B cell (primary cell): ENCODE measurements around the gene ZFP90. TPM values are rescaled to one million over a fixed set of nuclear protein-coding genes. Genes with fewer than 3 reads are reported as not detected.
A peak's percentile ranks its signal among the peaks of the same experiment; 100 is the strongest.
"Not testable (repeated sequence)": the region's sequence is repeated elsewhere in the genome, so short reads cannot be mapped to it uniquely, and the experiment has no call there.

Experiments used
- ATAC-seq: fragments of 200-7000 bp; cut with Tn5 transposase; one replicate; pipeline ENCODE4 v1.10.0; 2021; ENCODE audit warnings: low read depth, mild to moderate bottlenecking, moderate number of reproducible peaks, moderate library complexity
- CTCF ChIA-PET: fragments of 350-600 bp; sonication (Branson Sonifier 250); formaldehyde crosslinking; loops from one replicate; lab custom pipeline; 2021; ENCODE audit warnings: antibody characterized with exemption, inconsistent platforms; lab: Charles Lee
- POLR2A ChIA-PET: fragments of 350-600 bp; sonication (Branson Sonifier 250); formaldehyde crosslinking; loops from one replicate; lab custom pipeline; 2021; ENCODE audit warnings: antibody characterized with exemption; lab: Charles Lee
- DNase-seq: peaks from one replicate; pipeline ENCODE4 v3.0.0; 2013
- H2AFZ ChIP-seq: 2 replicates; pipeline ENCODE4 v1.6.1; 2012; ENCODE audit warnings: mild to moderate bottlenecking, low read depth, low read length; ENCODE audit not compliant: insufficient read depth, poor library complexity, severe bottlenecking
- H3K27ac ChIP-seq, 2 donors: 1 replicate in 1 of 2; 2 replicates in 1 of 2; pipeline ENCODE4 v1.5.1; 2012 to 2013; ENCODE audit warnings: low read length in 2 of 2, mild to moderate bottlenecking in 2 of 2, moderate library complexity in 1 of 2
- H3K27me3 ChIP-seq, 4 experiments: fragments of 200-600 bp in 1 of 4; sonication (generic) in 1 of 4; replicated peaks in 1 of 4; 1 replicate in 2 of 4; 2 replicates in 2 of 4; pipeline versions ENCODE4 v1.6.1 to v1.7.0; 2013 to 2016; ENCODE audit warnings: low read length in 3 of 4, mild to moderate bottlenecking in 2 of 4, mixed read lengths in 1 of 4, moderate library complexity in 1 of 4; ENCODE audit not compliant: insufficient read depth in 4 of 4, control insufficient read depth in 3 of 4; ENCODE audit errors: control extremely low read depth in 1 of 4
- H3K36me3 ChIP-seq, 2 experiments: replicated peaks in 1 of 2; 1 replicate in 1 of 2; 2 replicates in 1 of 2; pipeline versions ENCODE4 v1.6.1 to v1.7.1; 2013; ENCODE audit warnings: low read length in 1 of 2; ENCODE audit not compliant: insufficient read depth in 2 of 2, control insufficient read depth in 1 of 2; ENCODE audit errors: control extremely low read depth in 1 of 2, extremely low read depth in 1 of 2
- H3K4me1 ChIP-seq, 2 donors: fragments of 200-600 bp in 1 of 2; sonication (generic) in 1 of 2; 1 replicate in 1 of 2; 2 replicates in 1 of 2; pipeline versions ENCODE4 v1.5.1 to v1.6.1; 2013 to 2017; ENCODE audit warnings: low read length in 2 of 2; ENCODE audit not compliant: control insufficient read depth in 2 of 2, insufficient read depth in 2 of 2
- H3K4me2 ChIP-seq: replicated peaks from 2 replicates; pipeline ENCODE3; 2012; ENCODE audit warnings: mild to moderate bottlenecking, low read depth, low read length; ENCODE audit not compliant: poor library complexity, severe bottlenecking
- H3K4me3 ChIP-seq, 5 experiments: fragments of 200-600 bp in 1 of 5; sonication (generic) in 1 of 5; 1 replicate in 3 of 5; 2 replicates in 2 of 5; pipeline versions ENCODE4 v1.5.1 to v1.7.0; 2011 to 2016; ENCODE audit warnings: low read length in 4 of 5, mild to moderate bottlenecking in 4 of 5, low read depth in 2 of 5, control low read depth in 1 of 5, moderate library complexity in 1 of 5; ENCODE audit not compliant: insufficient read depth in 1 of 5; ENCODE audit errors: control extremely low read depth in 1 of 5, extremely low read depth in 1 of 5
- H3K79me2 ChIP-seq: fragments of 200-600 bp; sonication (generic); one replicate; pipeline ENCODE4 v1.6.0; 2016; ENCODE audit warnings: low read length; ENCODE audit not compliant: control insufficient read depth, insufficient read depth
- H3K9ac ChIP-seq: fragments of 200-600 bp; sonication (generic); 2 replicates; pipeline ENCODE4 v1.6.1; 2017; ENCODE audit warnings: mild to moderate bottlenecking, low read length, moderate library complexity
- H3K9me3 ChIP-seq, 3 donors: one replicate each; pipeline versions ENCODE4 v1.6.1 to v1.7.1; 2013; ENCODE audit warnings: low read length in 2 of 3; ENCODE audit not compliant: control insufficient read depth in 2 of 3, insufficient read depth in 1 of 3; ENCODE audit errors: control extremely low read depth in 1 of 3
- H4K20me1 ChIP-seq: 2 replicates; pipeline ENCODE4 v1.6.0; 2012; ENCODE audit warnings: mild to moderate bottlenecking, low read length; ENCODE audit not compliant: insufficient read depth, control insufficient read depth, poor library complexity, severe bottlenecking
- H3K27ac Mint-ChIP-seq: one replicate; pipeline ENCODE4 v1.8.0; 2021; ENCODE audit warnings: mixed read lengths
- H3K27me3 Mint-ChIP-seq: one replicate; pipeline ENCODE4 v1.8.0; 2021; ENCODE audit warnings: mixed read lengths
- H3K4me1 Mint-ChIP-seq: one replicate; pipeline ENCODE4 v1.8.0; 2021; ENCODE audit warnings: mixed read lengths
- H3K4me3 Mint-ChIP-seq: one replicate; pipeline ENCODE4 v1.8.0; 2021; ENCODE audit warnings: mixed read lengths
- H3K9me3 Mint-ChIP-seq: one replicate; pipeline ENCODE4 v1.8.0; 2022; ENCODE audit warnings: mixed read lengths; ENCODE audit not compliant: insufficient read depth
- EZH2 ChIP-seq: IDR thresholded peaks from 2 replicates; pipeline ENCODE4 v1.6.1; 2012; ENCODE audit warnings: borderline replicate concordance, low read depth, mild to moderate bottlenecking, moderate library complexity, low read length; ENCODE audit not compliant: insufficient read depth, poor library complexity, severe bottlenecking
- WGBS: methylation state at CpG from one replicate; pipeline ENCODE4 v1.1.5; 2013; ENCODE audit warnings: missing lambda C conversion rate; ENCODE audit not compliant: insufficient coverage; 5-methylcytosine and 5-hydroxymethylcytosine counted together
- intact Hi-C: fragments of 100-400 bp; cut with micrococcal nuclease; formaldehyde crosslinking; loops from one replicate; pipeline ENCODE4 v1.10.0; 2022
- polyA plus RNA-seq: library from polyadenylated mRNA; depleted of rRNA; stranded (reverse); fragments of >200 nt; gene quantifications from 2 replicates; pipeline ENCODE4 v1.2.3, GENCODE V29; 2012
- total RNA-seq, 2 donors: library from RNA; stranded (reverse); fragments of 120-200 nt in 1 of 2; gene quantifications; 1 replicate in 1 of 2; 2 replicates in 1 of 2; pipeline versions ENCODE4 v1.2.3 to v1.2.4, GENCODE V29; 2013 to 2022
- TF ChIP-seq, protein P1 (sequence below): fragments of 200-600 bp; IDR thresholded peaks from one replicate; pipeline ENCODE4 v1.8.0; 2022; ENCODE audit warnings: antibody characterized with exemption, mild to moderate bottlenecking

Gene ZFP90
- total and polyA plus RNA-seq, 2 donors (not counting 1 experiment from before 2014, with no cell fraction given), result 16.5 to 30.7 TPM

- Mint-ChIP-seq H3K4me3 (no peak overlapping the region), H3K27me3 (no peaks in the 10 kb centered on the region), H3K4me1 (peaks cover 18% of the 10 kb centered on the region), H3K9me3 (peaks cover 2% of the 10 kb centered on the region), H3K27ac (no peak overlapping the region)
- intact Hi-C loops, result no loop called here
- no peaks in the 10 kb centered on the region for H3K79me2 ChIP-seq
- ChIA-PET CTCF (interaction anchor here (1.0 kb wide), 1 partner anchor 28 kb away, joined by 3 read pairs; no protein-coding TSS in a partner anchor), POLR2A (no interaction called here)
- peaks cover 0 to 7% (median 0%) of the 10 kb centered on the region in 4 experiments for H3K27me3 ChIP-seq
- no peaks in the 10 kb centered on the region for H4K20me1 ChIP-seq
- WGBS, result 36% methylated on average over 6 of the region's 6 CpGs
- H3K4me3 ChIP-seq, result no peak overlapping the region
- ATAC-seq, result no peak
- H2AFZ ChIP-seq, result no peak overlapping the region
- no peak overlapping the region for H3K9ac ChIP-seq
- H3K27ac ChIP-seq, result no peak overlapping the region
- H3K9me3 ChIP-seq, result peaks cover 0 to 7% (median 0%) of the 10 kb centered on the region in 3 donors
- no peak for TF ChIP-seq EZH2
- TF ChIP-seq, protein P1, sequence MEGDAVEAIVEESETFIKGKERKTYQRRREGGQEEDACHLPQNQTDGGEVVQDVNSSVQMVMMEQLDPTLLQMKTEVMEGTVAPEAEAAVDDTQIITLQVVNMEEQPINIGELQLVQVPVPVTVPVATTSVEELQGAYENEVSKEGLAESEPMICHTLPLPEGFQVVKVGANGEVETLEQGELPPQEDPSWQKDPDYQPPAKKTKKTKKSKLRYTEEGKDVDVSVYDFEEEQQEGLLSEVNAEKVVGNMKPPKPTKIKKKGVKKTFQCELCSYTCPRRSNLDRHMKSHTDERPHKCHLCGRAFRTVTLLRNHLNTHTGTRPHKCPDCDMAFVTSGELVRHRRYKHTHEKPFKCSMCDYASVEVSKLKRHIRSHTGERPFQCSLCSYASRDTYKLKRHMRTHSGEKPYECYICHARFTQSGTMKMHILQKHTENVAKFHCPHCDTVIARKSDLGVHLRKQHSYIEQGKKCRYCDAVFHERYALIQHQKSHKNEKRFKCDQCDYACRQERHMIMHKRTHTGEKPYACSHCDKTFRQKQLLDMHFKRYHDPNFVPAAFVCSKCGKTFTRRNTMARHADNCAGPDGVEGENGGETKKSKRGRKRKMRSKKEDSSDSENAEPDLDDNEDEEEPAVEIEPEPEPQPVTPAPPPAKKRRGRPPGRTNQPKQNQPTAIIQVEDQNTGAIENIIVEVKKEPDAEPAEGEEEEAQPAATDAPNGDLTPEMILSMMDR, result no peak
- H3K4me2 ChIP-seq, result peak overlapping the region; percentile 25
- no peaks in the 10 kb centered on the region for H3K36me3 ChIP-seq
- no peak for DNase-seq
- H3K4me1 ChIP-seq, result peaks cover 22 to 25% of the 10 kb centered on the region in 2 donors
Observed at GRCh38 chr16:68492543-68493411, 46.3 kb upstream of the ZFP90 start.

- DNase-seq (no peak), ATAC-seq (no peak)
- Mint-ChIP-seq H3K9me3 (peaks cover 2% of the 10 kb centered on the region), H3K27me3 (no peaks in the 10 kb centered on the region), H3K4me3 (no peak overlapping the region), H3K4me1 (peaks cover 18% of the 10 kb centered on the region), H3K27ac (no peak overlapping the region)
- H3K27me3 ChIP-seq, result peaks cover 0 to 7% (median 0%) of the 10 kb centered on the region in 4 experiments
- no peak overlapping the region for H3K9ac ChIP-seq
- peaks cover 0 to 7% (median 0%) of the 10 kb centered on the region in 3 donors for H3K9me3 ChIP-seq
- POLR2A ChIA-PET, result no interaction called here
- H3K36me3 ChIP-seq, result no peaks in the 10 kb centered on the region
- intact Hi-C loops, result no loop called here
- H3K27ac ChIP-seq, result no peak overlapping the region
- no peaks in the 10 kb centered on the region for H4K20me1 ChIP-seq
- H3K4me2 ChIP-seq, result no peak overlapping the region
- H3K4me1 ChIP-seq, result peaks cover 22 to 25% of the 10 kb centered on the region in 2 donors
- 88% methylated on average over 5 of the region's 5 CpGs for WGBS
- H2AFZ ChIP-seq, result no peak overlapping the region
- H3K79me2 ChIP-seq, result no peaks in the 10 kb centered on the region
- TF ChIP-seq EZH2, result no peak
- TF ChIP-seq, protein P1, result no peak
- CTCF ChIA-PET, result no interaction called here
- no peak overlapping the region for H3K4me3 ChIP-seq
Observed at GRCh38 chr16:68493412-68494070, 45.5 kb upstream of the ZFP90 start.

- CTCF ChIA-PET, H3K4me2 ChIP-seq, ATAC-seq, POLR2A ChIA-PET, H3K27me3 ChIP-seq, H3K4me3 Mint-ChIP-seq, H3K9me3 Mint-ChIP-seq, H3K79me2 ChIP-seq, H3K9ac ChIP-seq, intact Hi-C loops, H3K27ac ChIP-seq, H3K9me3 ChIP-seq, H3K27ac Mint-ChIP-seq, H4K20me1 ChIP-seq, H3K36me3 ChIP-seq, H2AFZ ChIP-seq, H3K4me3 ChIP-seq, H3K27me3 Mint-ChIP-seq, DNase-seq: not testable (repeated sequence)
- WGBS, result 82% methylated on average over 3 of the region's 5 CpGs
- H3K4me1 Mint-ChIP-seq, result peaks cover 18% of the 10 kb centered on the region
- peaks cover 22 to 25% of the 10 kb centered on the region in 2 donors for H3K4me1 ChIP-seq
Observed at GRCh38 chr16:68494261-68494660, 44.8 kb upstream of the ZFP90 start.
